Stimulated activated CD4-positive, alpha-beta T cell treated with anti-CD3 and anti-CD28 coated beads, Interleukin-15, amount 100 ng/mL, for 24 hours (primary cell): ENCODE measurements around the gene HRAS.
A peak's percentile ranks its signal among the peaks of the same experiment; 100 is the strongest.
"Not testable (repeated sequence)": the region's sequence is repeated elsewhere in the genome, so short reads cannot be mapped to it uniquely, and the experiment has no call there.

Experiments used
- DNase-seq: peaks from one replicate; pipeline ENCODE4 v3.0.0-alpha.2; 2020

HRAS gene

DNA sequence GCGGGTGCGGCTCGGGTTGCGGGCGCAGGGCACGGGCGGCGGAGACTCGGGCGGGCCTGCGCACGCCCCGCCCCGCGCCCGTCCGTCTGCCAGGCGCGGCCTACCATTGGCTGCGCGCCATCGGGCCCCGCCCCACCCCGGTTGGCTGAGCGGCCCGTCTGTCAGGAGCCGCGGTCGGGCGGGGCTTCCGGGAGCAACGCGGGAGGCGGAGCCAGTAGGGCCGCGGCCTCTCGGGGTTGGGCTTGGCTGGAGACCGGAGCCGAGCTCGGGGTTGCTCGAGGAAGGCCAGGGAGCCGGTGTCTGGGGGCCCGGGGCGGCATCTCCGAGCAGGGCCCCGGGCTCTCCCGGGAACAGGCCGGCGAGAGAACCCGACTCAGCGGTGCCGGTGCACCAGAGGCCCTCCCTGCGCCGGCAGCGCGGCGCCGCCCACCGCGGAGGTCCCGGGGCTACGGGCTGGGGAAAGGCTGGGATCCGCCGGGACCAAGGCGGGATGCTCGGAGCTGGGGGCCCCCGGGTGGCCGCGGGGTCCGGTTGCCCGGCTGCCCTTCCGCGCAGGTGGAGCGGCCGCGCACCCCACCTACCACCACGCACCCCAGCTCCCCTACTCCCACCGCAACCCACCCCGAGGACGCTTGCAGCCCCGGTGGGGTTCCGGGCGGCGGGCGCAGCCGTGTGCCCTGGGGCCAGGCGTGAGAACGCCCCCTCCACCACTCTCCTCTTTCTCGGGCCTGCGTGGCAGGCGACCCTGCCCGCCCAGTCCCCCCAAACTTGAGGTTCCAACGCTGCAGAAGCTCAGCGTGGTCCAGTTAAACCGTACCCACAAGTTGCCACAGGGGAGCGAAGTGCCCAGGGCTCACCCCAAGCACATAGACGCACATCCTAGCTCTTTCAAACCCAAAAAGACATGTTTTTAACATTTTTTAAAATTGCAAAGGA lies at the start of gene HRAS:
Gene HRAS, minus strand, starts transcription at position 58 of the 936 bp plus-strand sequence.
- DNase-seq = peak; percentile 97

DNA sequence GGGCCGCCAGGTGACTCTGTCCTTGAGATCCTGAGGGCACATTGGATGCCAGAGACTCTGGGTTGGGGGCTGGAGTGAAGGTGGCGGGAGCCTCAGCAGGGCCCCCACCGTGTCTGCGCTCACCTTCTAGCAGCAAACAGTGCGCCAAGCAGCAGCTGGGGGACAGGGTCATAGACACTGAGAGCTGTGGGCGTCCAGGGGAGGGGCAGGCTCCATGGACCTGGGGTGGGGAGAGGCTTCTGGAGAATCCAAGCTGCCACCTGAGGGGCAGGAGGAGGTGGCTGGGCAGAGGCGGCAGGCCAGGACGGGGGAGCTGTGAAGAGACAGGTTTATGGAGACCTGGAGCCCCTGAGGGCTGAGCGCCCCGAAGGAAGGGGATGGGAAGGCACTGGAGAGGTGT lies 48.9 kb upstream of the HRAS start:
- DNase-seq = no peak

DNA sequence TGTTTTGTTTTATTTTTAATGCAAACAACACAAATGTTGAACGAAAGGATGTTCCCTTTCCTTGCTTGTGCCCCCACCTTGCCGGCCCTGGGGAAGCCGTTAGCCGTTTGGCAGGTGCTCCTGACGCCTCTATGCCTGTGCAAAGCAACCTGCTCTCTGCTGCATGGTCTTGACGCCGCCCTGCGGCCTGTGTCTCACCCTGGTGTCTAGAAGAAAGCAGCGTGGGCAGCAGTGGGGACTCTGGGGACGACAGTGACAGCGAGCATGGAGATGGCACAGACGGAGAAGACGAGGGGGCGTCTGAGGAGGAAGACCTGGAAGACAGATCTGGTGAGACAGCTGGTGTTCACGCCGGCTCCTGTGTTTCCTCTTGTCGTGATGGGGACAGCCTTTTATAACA lies 46.4 kb upstream of the HRAS start:
- DNase-seq = no peak

DNA sequence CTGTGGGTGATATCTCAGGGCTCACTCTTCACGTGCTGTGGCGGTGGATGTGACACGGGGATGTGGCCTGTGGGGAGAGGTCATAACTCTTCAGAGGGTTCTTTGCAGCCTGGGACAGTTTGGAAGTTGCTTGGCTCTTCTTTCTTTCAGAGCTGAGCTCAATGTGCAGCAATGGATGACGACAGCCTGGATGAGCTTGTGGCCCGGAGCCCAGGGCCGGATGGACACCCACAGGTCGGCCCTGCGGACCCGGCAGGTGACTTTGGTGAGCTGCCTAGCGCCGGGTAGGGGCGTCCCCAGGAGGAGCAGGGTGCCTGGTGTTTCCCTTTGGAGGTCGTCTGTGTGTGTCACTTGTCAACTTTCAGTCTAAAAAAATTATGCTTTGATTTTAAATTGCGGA lies 46.0 kb upstream of the HRAS start:
- DNase-seq = no peak

- DNase-seq = no peak
Measured at GRCh38 chr11:579830-580601, 44.6 kb upstream of the HRAS start.

- DNase-seq = no peak
Measured at GRCh38 chr11:578276-579035, 43.1 kb upstream of the HRAS start.

DNA sequence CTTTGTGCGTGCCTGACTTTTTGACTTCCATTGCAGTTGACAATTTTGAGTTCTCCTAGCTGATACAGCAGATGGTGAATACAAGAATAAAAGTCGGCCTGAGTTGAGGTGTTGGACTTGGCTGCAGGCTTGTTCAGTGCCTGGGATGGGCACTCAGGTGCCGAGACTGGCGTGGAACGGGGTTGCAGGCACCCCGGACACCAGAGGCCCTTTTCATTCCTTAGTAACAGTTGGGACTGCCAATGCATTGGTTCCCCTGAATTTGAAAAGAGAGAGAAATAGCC lies 42.2 kb upstream of the HRAS start:
- no peak for DNase-seq

DNA sequence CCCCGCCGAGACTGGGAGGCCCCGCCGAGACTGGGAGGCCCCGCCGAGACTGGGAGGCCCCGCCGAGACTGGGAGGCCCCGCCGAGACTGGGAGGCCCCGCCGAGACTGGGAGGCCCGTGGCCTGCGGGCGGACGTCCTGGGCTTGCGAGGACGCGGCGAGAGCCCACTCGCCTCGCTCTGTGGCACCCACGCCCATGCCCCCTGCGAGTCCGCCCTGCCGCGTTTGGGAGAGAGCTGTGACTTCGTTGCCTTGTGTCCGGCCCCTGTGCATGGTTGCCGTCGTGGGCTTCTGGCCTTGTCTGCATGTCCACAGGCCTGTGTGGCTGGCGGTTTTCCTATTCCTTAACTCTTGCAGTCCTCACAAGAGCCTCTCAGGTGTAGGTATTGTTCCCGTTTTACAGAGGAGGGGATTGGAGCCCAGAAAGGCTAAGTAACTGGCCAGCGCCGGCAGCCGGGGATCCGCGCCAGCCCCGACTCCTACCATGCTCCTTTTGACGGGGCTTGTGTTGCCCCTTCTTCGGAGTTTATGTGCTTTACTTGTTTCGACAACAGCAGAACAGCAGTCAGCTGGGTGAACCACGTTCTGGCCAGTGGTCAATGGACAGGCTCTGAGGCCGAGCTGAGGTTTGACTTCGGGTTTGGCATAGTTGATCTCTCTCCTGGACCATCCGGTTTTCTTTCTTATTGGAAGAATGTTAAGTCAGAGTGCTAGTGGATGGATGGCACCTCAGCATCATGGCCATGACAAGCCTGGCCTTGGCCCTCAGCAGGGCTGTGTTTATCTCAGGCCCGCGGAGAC lies 41.6 kb upstream of the HRAS start:
- no peak for DNase-seq

DNA sequence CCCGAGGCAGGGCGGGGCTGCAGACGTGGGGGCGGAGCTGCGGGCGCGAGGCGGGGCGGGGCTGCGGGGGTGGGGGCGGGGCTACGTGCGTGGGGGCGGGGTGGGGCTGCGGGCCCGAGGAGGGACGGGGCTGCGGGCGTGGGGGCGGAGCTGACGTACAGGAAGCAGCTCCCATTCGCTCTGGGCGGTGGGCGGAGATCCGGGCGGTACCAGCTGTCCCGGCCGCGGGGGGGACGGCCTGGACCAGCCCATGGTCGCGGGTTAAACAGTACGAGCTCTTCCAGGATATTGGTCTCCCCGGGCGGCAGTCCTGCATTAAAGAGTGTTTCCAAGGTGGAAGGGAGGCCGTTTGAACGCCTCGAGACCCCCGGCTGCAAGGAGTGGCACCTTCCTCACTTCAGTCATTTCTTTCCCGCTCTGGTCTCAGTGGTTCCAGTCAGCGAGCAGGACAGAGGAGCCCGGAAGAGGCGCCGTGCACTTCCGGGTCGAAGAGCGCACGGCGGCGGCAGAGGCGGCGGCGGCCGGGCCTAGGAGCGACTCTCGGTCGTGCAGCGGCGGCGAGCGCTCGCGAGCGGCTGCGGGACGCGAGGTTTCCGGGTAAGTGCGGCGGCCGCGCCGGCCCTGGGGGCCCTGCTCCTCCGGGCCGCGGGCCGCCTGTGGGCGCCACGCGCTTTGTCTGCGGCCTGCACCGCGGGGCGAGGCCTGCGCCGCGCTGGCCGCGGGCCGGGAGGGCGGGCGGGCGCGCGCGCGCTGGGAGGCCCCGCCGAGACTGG lies 40.8 kb upstream of the HRAS start, which contains the start of gene PHRF1:
Gene PHRF1, plus strand, starts transcription at position 475 of the 773 bp plus-strand sequence. CDS start 5,043 bp downstream, outside the sequence.
- DNase-seq = peak; percentile 96

DNA sequence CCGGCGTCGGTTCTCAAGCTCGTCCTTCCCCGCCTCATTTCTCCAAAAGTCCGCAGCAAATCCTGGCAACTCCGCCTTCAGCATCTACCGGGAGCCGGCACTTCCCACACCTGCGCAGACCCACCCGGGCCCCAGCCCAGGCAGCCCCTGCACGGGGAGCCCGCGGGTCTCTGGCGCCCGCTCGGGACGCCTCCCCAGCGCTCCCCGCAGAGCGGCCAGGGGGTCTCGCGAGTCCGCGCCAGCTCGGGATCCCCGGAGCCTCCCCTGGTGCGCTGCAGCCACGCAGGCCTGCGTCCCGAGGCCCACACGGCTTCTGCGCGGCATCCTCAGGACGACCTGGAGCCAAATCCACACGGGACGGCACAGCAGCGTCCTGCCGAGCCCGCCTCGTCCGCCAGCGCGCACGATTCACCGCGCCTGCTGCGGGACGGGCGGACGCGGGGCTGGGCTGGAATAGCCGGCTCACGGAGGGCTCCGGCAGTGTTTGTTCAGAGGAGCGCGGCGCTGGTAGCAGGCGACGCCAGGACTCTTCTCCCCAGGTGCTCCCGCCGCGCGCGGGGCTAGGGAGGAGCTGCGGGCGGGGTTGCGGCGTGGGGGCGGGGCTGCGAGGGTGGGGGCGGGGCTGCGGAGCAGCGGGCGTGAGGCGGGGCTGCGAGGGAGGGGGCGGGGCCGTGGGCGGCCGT lies 40.1 kb upstream of the HRAS start:
- no peak for DNase-seq

GRCh38 chr11:574632-575312 lies 39.4 kb upstream of the HRAS start:
- peak; percentile 37 for DNase-seq

GRCh38 chr11:574031-574570 lies 38.7 kb upstream of the HRAS start:
- DNase-seq = not testable (repeated sequence)

DNA sequence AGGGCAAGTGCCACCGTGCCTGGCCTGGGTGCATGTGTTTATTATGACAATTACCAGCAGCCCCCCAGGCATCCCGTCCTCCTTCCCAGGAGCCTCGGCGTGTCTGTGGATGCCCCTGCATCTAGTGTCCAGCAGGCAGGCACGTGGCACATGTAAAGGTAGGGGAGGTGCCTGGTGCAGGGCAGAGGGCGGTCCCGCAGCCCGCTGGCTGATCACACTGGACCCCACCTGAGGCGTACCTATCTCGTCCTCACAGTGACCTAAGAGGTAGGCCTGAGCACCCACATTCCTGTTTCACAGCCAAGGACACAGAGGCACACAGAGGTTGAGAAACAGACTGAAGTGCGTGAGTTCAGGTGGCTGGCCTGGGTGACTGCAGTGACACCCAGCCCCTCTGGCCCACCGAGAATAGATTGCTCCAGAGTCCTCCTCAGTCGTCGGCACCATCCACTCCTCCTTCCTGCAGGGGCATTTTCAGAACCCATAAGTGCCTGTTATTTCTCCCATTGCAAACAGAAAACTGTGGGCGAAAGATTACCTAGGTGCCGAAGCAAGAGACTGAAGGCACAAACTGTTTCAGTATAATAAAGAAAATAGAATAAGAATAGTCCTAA lies 37.9 kb upstream of the HRAS start:
- no peak for DNase-seq

DNA sequence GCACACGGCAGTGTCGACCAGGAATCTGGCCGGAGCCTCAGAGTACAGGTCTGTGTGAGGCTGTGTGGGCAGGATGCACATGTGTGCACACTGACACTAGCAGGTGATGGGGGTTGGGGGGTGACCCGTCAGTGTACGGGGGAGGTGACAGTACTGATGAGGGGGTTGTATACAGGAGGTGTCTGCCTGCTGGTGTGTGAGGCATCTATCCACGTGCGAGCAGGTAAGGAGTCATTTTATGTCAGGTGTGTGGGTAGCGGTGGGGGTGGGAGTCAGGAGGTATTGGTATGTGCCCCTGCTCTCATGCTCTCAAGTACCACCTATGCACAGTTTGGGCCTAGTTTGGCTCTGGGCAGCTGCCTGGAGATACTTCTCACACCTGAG lies 36.4 kb upstream of the HRAS start:
- DNase-seq = no peak

DNA sequence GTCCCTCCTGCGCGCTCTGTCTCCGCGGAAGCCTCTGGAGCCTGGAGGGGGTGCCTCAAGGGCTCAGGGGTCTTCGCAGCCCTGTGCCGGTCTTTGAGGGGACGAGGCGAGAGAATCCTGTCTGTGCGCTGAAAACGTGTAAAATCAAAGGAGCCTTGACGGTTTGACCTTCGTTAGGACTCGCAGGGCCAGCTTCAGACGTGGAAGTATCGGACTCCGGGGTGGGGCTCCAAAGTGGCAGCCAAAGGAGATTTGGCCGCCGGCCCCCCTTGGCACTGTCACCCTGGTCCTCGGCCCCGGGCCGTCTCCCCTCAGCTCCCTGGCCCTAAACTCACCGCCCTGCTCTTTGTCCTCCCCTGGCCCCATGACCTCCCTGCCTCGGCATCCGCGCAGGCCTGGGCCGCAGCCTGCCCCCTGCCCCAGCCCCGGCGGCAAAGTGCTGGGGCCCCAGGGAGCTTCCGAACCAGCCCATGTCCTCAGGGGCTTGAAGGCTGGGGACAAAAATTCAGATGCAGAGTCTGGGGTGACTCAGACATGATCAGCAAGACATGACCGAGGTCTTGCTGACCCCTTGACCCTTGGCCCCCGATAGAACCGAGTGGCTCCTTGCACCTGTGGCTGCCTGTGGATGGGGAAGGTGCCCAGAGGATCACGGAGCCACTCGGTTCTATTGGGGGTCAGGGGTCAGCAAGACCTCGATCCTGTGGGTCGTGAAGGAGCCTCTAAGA lies 33.9 kb upstream of the HRAS start:
- no peak for DNase-seq

- peak; percentile 94 for DNase-seq
Measured at GRCh38 chr11:568306-569157, 33.2 kb upstream of the HRAS start.

- DNase-seq = no peak
Measured at GRCh38 chr11:567629-568292, 32.4 kb upstream of the HRAS start.
